SK-N-SH (cell line): ENCODE measurements around the gene PDGFC. TPM values are rescaled to one million over a fixed set of nuclear protein-coding genes. Genes with fewer than 3 reads are reported as not detected.

Experiments
- CTCF ChIA-PET: fragments of 300-600, 350-600 bp; formaldehyde crosslinking; extraction: SDS; loops from one replicate; lab custom pipeline; 2021; lab: Yijun Ruan, JAX
- POLR2A ChIA-PET: fragments of 350-600 bp; sonication (Branson Sonifier 250); formaldehyde crosslinking; extraction: SDS; loops from one replicate; lab custom pipeline; 2020; ENCODE audit warnings: antibody characterized with exemption, inconsistent platforms; lab: Yijun Ruan, JAX
- DNase-seq: peaks from one replicate; pipeline ENCODE4 v3.0.0; 2012
- H2AFZ ChIP-seq: fragments of 200-600 bp; sonication (generic); 2 replicates; pipeline ENCODE4 v1.8.1; 2016; ENCODE audit warnings: antibody characterized with exemption, mild to moderate bottlenecking, low read depth
- H3F3A ChIP-seq: fragments of 200-600 bp; sonication (generic); replicated peaks from 2 replicates; pipeline ENCODE3; 2016; ENCODE audit warnings: antibody characterized with exemption, mild to moderate bottlenecking; ENCODE audit not compliant: insufficient read depth
- H3K27ac ChIP-seq, 2 experiments: fragments of 200-500 bp in 1 of 2; fragments of 200-600 bp in 1 of 2; sonication (Bioruptor generic) in 1 of 2; sonication (generic), shearing (Covaris generic) in 1 of 2; 2 replicates each; pipeline versions ENCODE4 v1.5.1 to v1.6.1; 2014 to 2016; ENCODE audit warnings: low read depth in 2 of 2, inconsistent platforms in 1 of 2, low read length in 1 of 2, mild to moderate bottlenecking in 1 of 2, mixed read lengths in 1 of 2
- H3K27me3 ChIP-seq: fragments of 200-600 bp; sonication (generic), shearing (Covaris generic); 2 replicates; pipeline ENCODE4 v1.6.1; 2016; ENCODE audit warnings: mixed run types; ENCODE audit not compliant: insufficient read depth
- H3K36me3 ChIP-seq, 2 experiments: fragments of 200-500 bp in 1 of 2; fragments of 200-600 bp in 1 of 2; sonication (Bioruptor generic) in 1 of 2; sonication (generic) in 1 of 2; replicated peaks in 1 of 2; 2 replicates each; pipeline versions ENCODE3 to v1.5.1; 2014 to 2016; ENCODE audit warnings: low read length in 1 of 2, mild to moderate bottlenecking in 1 of 2; ENCODE audit not compliant: insufficient read depth in 2 of 2, control insufficient read depth in 1 of 2
- H3K4me1 ChIP-seq, 2 experiments: fragments of 200-500 bp in 1 of 2; fragments of 200-600 bp in 1 of 2; sonication (Bioruptor generic) in 1 of 2; sonication (generic), shearing (Covaris generic) in 1 of 2; 2 replicates each; pipeline versions ENCODE4 v1.5.1 to v1.6.1; 2014 to 2016; ENCODE audit warnings: low read depth in 1 of 2, low read length in 1 of 2, mixed run types in 1 of 2; ENCODE audit not compliant: insufficient read depth in 2 of 2, control insufficient read depth in 1 of 2
- H3K4me2 ChIP-seq: fragments of 200-600 bp; sonication (generic), shearing (Covaris generic); 2 replicates; pipeline ENCODE4 v1.6.1; 2017; ENCODE audit warnings: mixed run types
- H3K4me3 ChIP-seq, 2 experiments: fragments of 200-500 bp in 1 of 2; fragments of 200-600 bp in 1 of 2; sonication (Bioruptor generic) in 1 of 2; sonication (generic), shearing (Covaris generic) in 1 of 2; 2 replicates each; pipeline versions ENCODE4 v1.5.1 to v1.8.1; 2014 to 2016; ENCODE audit warnings: low read depth in 2 of 2, inconsistent platforms in 1 of 2, low read length in 1 of 2, mild to moderate bottlenecking in 1 of 2, mixed read lengths in 1 of 2, moderate library complexity in 1 of 2
- H3K79me2 ChIP-seq: fragments of 200-600 bp; sonication (generic); 2 replicates; pipeline ENCODE4 v1.8.1; 2017; ENCODE audit warnings: mild to moderate bottlenecking; ENCODE audit not compliant: insufficient read depth
- H3K9ac ChIP-seq: fragments of 200-600 bp; sonication (generic); 2 replicates; pipeline ENCODE4 v1.6.1; 2017; ENCODE audit warnings: mixed run types
- H3K9me2 ChIP-seq: fragments of 200-600 bp; sonication (generic); 2 replicates; pipeline ENCODE4 v1.6.1; 2017; ENCODE audit warnings: mixed run types
- H3K9me3 ChIP-seq: fragments of 200-600 bp; sonication (generic); 2 replicates; pipeline ENCODE4 v1.6.1; 2017; ENCODE audit warnings: mixed run types, mild to moderate bottlenecking, moderate library complexity
- H4K20me1 ChIP-seq: fragments of 200-600 bp; sonication (generic); 2 replicates; pipeline ENCODE4 v1.6.1; 2017; ENCODE audit warnings: mild to moderate bottlenecking, mixed run types; ENCODE audit not compliant: insufficient read depth
- EP300 ChIP-seq, 2 experiments: IDR thresholded peaks; 2 replicates each; pipeline versions ENCODE4 v1.4.0 to v1.6.1; 2012; ENCODE audit warnings: borderline replicate concordance in 1 of 2, low read depth in 1 of 2, low read length in 1 of 2
- EZH2phosphoT487 ChIP-seq: fragments of 200-600 bp; sonication (generic); IDR thresholded peaks from 2 replicates; pipeline ENCODE4 v1.6.1; 2017; ENCODE audit warnings: low read depth, mixed run types, mild to moderate bottlenecking, antibody characterized with exemption, moderate library complexity, borderline replicate concordance
- FOSL2 ChIP-seq: IDR thresholded peaks from 2 replicates; pipeline ENCODE4 v1.4.0; 2012; ENCODE audit warnings: low read depth, mild to moderate bottlenecking, moderate library complexity, borderline replicate concordance
- GABPA ChIP-seq: IDR thresholded peaks from 2 replicates; pipeline ENCODE4 v1.4.0; 2012; ENCODE audit warnings: low read depth, mild to moderate bottlenecking
- JUND ChIP-seq: IDR thresholded peaks from 2 replicates; pipeline ENCODE4 v1.4.0; 2012
- MEF2A ChIP-seq: IDR thresholded peaks from 2 replicates; pipeline ENCODE4 v1.4.0; 2012; ENCODE audit warnings: low read depth, borderline replicate concordance
- MXI1 ChIP-seq: IDR thresholded peaks from 2 replicates; pipeline ENCODE4 v1.6.1; 2012; ENCODE audit warnings: mild to moderate bottlenecking, low read depth, low read length, improper control_type of control experiment
- NFIC ChIP-seq: IDR thresholded peaks from 2 replicates; pipeline ENCODE4 v1.4.0; 2012; ENCODE audit warnings: borderline replicate concordance
- TCF12 ChIP-seq: IDR thresholded peaks from 2 replicates; pipeline ENCODE4 v1.4.0; 2012
- TEAD4 ChIP-seq: IDR thresholded peaks from 2 replicates; pipeline ENCODE4 v1.4.0; 2012; ENCODE audit warnings: mild to moderate bottlenecking, borderline replicate concordance; ENCODE audit not compliant: insufficient read depth
- YY1 ChIP-seq: IDR thresholded peaks from 2 replicates; pipeline ENCODE4 v1.4.0; 2012; ENCODE audit warnings: low read depth, mild to moderate bottlenecking
- WGBS: methylation state at CpG from one replicate; pipeline ENCODE4 v1.1.6; 2017; ENCODE audit warnings: low lambda C conversion rate; 5-methylcytosine and 5-hydroxymethylcytosine counted together
- polyA plus RNA-seq, 3 experiments: library from polyadenylated mRNA; depleted of rRNA; stranded (reverse); fragments of >200 nt; gene quantifications; 2 replicates each; pipeline ENCODE4 v1.2.3, GENCODE V29; 2012
- TF ChIP-seq, protein P1 (sequence below): IDR thresholded peaks from 2 replicates; pipeline ENCODE4 v1.4.0; 2012; ENCODE audit warnings: low read depth, borderline replicate concordance
- TF ChIP-seq, protein P2 (sequence below): fragments of 150-350 bp; IDR thresholded peaks from 2 replicates; pipeline ENCODE4 v1.6.1; 2016; ENCODE audit warnings: mild to moderate bottlenecking, low read depth, low read length

PDGFC gene
- polyA plus RNA-seq, 1 of the 3 experiments (the other 2 are of a cell fraction): 29.8 TPM

GRCh38 chr4:156734965-156735895, 236.4 kb downstream of the PDGFC start:
- no peaks in the 10 kb centered on the region; a peak in 1 of 4 replicates for H3K4me1 ChIP-seq
- peak overlapping the region; percentile 20; the same call in 1 of the 2 replicates for H3K9ac ChIP-seq
- H3K27me3 ChIP-seq: no peaks in the 10 kb centered on the region
- no peaks in the 10 kb centered on the region for H4K20me1 ChIP-seq
- no peak overlapping the region for H3K4me3 ChIP-seq
- TF ChIP-seq TEAD4 (0 out of 2 replicates have a peak, but pooled peaks have one; percentile 51), FOSL2 (peak; percentile 49; the same call in 1 of the 2 replicates), TCF12 (peak; percentile 48), MXI1 (no peak), NFIC (no peak), EP300 (IDR thresholded peaks at IDR 0.05; ENCODE audit: borderline replicate concordance in 1 of 2, low read depth in 1 of 2, low read length in 1 of 2) (peak in 1 of 2 experiments; percentile 54; a peak in 1 of 4 replicates), JUND (peak; percentile 56)
- H3K27ac ChIP-seq: peak overlapping the region; percentile 43 to 48; a peak in 3 of 4 replicates
- no peaks in the 10 kb centered on the region for H3K79me2 ChIP-seq
- ChIA-PET CTCF (no interaction called here), POLR2A (no interaction called here)
- peaks cover 33% of the 10 kb centered on the region for H3F3A ChIP-seq
- H3K9me3 ChIP-seq: peaks cover 32% of the 10 kb centered on the region
- H3K9me2 ChIP-seq: no peaks in the 10 kb centered on the region
- H3K36me3 ChIP-seq: no peaks in the 10 kb centered on the region
- 32% methylated on average over 7 of the region's 7 CpGs for WGBS
- no peak for DNase-seq
- peak overlapping the region; percentile 17; the same call in 1 of the 2 replicates for H2AFZ ChIP-seq
- peak overlapping the region; percentile 27; the same call in 1 of the 2 replicates for H3K4me2 ChIP-seq

- Histone ChIP-seq H2AFZ (no peak overlapping the region), H3K27me3 (no peaks in the 10 kb centered on the region), H3K36me3 (no peaks in the 10 kb centered on the region), H3K27ac (no peak overlapping the region), H3K9ac (no peak overlapping the region), H3K4me3 (no peak overlapping the region), H4K20me1 (no peaks in the 10 kb centered on the region), H3K4me1 (no peaks in the 10 kb centered on the region; a peak in 1 of 4 replicates), H3F3A (peaks cover 33% of the 10 kb centered on the region), H3K9me3 (peaks cover 32% of the 10 kb centered on the region), H3K4me2 (no peak overlapping the region), H3K9me2 (no peaks in the 10 kb centered on the region), H3K79me2 (no peaks in the 10 kb centered on the region)
- no peak for DNase-seq
- POLR2A ChIA-PET: no interaction called here
- TF ChIP-seq TEAD4 (no peak), MEF2A (no peak), YY1 (no peak), MXI1 (no peak), GABPA (no peak), EZH2phosphoT487 (no peak), JUND (no peak)
- TF ChIP-seq, protein P1, sequence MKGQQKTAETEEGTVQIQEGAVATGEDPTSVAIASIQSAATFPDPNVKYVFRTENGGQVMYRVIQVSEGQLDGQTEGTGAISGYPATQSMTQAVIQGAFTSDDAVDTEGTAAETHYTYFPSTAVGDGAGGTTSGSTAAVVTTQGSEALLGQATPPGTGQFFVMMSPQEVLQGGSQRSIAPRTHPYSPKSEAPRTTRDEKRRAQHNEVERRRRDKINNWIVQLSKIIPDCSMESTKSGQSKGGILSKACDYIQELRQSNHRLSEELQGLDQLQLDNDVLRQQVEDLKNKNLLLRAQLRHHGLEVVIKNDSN: no peak
- TF ChIP-seq, protein P2, sequence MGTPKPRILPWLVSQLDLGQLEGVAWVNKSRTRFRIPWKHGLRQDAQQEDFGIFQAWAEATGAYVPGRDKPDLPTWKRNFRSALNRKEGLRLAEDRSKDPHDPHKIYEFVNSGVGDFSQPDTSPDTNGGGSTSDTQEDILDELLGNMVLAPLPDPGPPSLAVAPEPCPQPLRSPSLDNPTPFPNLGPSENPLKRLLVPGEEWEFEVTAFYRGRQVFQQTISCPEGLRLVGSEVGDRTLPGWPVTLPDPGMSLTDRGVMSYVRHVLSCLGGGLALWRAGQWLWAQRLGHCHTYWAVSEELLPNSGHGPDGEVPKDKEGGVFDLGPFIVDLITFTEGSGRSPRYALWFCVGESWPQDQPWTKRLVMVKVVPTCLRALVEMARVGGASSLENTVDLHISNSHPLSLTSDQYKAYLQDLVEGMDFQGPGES: no peak
- CTCF ChIA-PET: no interaction called here
- WGBS: 67% methylated on average over 1 of the region's 1 CpG
Measured at GRCh38 chr4:156733582-156733981, 238.0 kb downstream of the PDGFC start.
